GM12878 (cell line): ENCODE measurements around the gene ZFAND2A. TPM values are rescaled to one million over a fixed set of nuclear protein-coding genes. Genes with fewer than 3 reads are reported as not detected.
"Not testable (repeated sequence)": the region's sequence is repeated elsewhere in the genome, so short reads cannot be mapped to it uniquely, and the experiment has no call there.

ENCODE experiments used
- ATAC-seq: fragments of 200-7000 bp; cut with Tn5 transposase; 3 replicates; pipeline ENCODE4 v1.9.1; 2020; ENCODE audit warnings: mild to moderate bottlenecking, moderate library complexity
- BruUV-seq: library from RNA; stranded (reverse); fragments of 400-500 nt; replicated peaks from 2 replicates; lab custom pipeline; 2021; lab: Mats Ljungman, UMichigan
- CTCF ChIA-PET: fragments of 300-600 bp; sonication (Branson Sonifier 250); formaldehyde crosslinking; extraction: SDS; loops from one replicate; lab custom pipeline; 2021; ENCODE audit warnings: inconsistent platforms; lab: Yijun Ruan, JAX
- POLR2A ChIA-PET: fragments of 350-600 bp; formaldehyde crosslinking; extraction: SDS; loops from one replicate; lab custom pipeline; 2021; ENCODE audit warnings: inconsistent platforms; lab: Charles Lee
- RAD21 ChIA-PET: fragments of 300-600 bp; sonication (Branson Sonifier 250); formaldehyde crosslinking; loops from one replicate; lab custom pipeline; 2023; ENCODE audit warnings: antibody characterized with exemption; ENCODE audit not compliant: unreplicated experiment; lab: Charles Lee
- SMC1A ChIA-PET: fragments of 300-600 bp; sonication (Branson Sonifier 250); formaldehyde crosslinking; loops from one replicate; lab custom pipeline; 2023; ENCODE audit not compliant: unreplicated experiment, uncharacterized antibody; lab: Charles Lee
- DNase-seq: peaks from one replicate; pipeline ENCODE4 v3.0.0-alpha.2; 2011; ENCODE audit warnings: low read depth, low spot score
- FAIRE-seq: peaks from 3 replicates; lab custom pipeline; 2011; peaks lifted over from hg19 to GRCh38; lab: Jason Lieb, UNC
- H2AFZ ChIP-seq: 2 replicates; pipeline ENCODE4 v1.6.0; 2011; ENCODE audit warnings: low read depth, low read length, control low read depth; ENCODE audit not compliant: control insufficient read depth
- H3K27ac ChIP-seq: 2 replicates; pipeline ENCODE4 v1.5.1; 2011; ENCODE audit warnings: control low read depth; ENCODE audit not compliant: control insufficient read depth, insufficient read depth
- H3K27me3 ChIP-seq, 2 experiments: replicated peaks in 1 of 2; 2 replicates each; pipeline versions ENCODE4 v1.6.0 to v1.6.1; 2011; ENCODE audit warnings: low read length in 1 of 2; ENCODE audit not compliant: control insufficient read depth in 2 of 2, insufficient read depth in 2 of 2
- H3K36me3 ChIP-seq, 2 experiments: 2 replicates each; pipeline ENCODE4 v1.5.1; 2011; ENCODE audit warnings: low read length in 1 of 2; ENCODE audit not compliant: control insufficient read depth in 2 of 2, insufficient read depth in 2 of 2
- H3K4me1 ChIP-seq: 2 replicates; pipeline ENCODE4 v1.6.1; 2011; ENCODE audit warnings: mild to moderate bottlenecking, low read length, moderate library complexity, mixed read lengths; ENCODE audit not compliant: control insufficient read depth, insufficient read depth
- H3K4me2 ChIP-seq: 2 replicates; pipeline ENCODE4 v1.6.0; 2011; ENCODE audit warnings: control low read depth; ENCODE audit not compliant: control insufficient read depth, insufficient read depth
- H3K4me3 ChIP-seq: fragments of 200-600 bp; sonication (generic); 2 replicates; pipeline ENCODE4 v1.5.1; 2016
- H3K79me2 ChIP-seq: 2 replicates; pipeline ENCODE4 v1.6.0; 2011; ENCODE audit warnings: low read length; ENCODE audit not compliant: control insufficient read depth, insufficient read depth
- H3K9ac ChIP-seq: 2 replicates; pipeline ENCODE4 v1.8.0; 2011; ENCODE audit warnings: low read length, control low read depth, mixed read lengths; ENCODE audit not compliant: control insufficient read depth, insufficient read depth
- H3K9me3 ChIP-seq: replicated peaks from 3 replicates; pipeline ENCODE4 v1.5.1; 2011; ENCODE audit warnings: mild to moderate bottlenecking, low read length; ENCODE audit not compliant: control insufficient read depth, insufficient read depth
- H4K20me1 ChIP-seq: 2 replicates; pipeline ENCODE4 v1.6.0; 2011; ENCODE audit not compliant: control insufficient read depth, insufficient read depth
- CBX5 ChIP-seq: sonication (generic); IDR thresholded peaks from 2 replicates; pipeline ENCODE4 v1.6.1; 2016; ENCODE audit warnings: low read depth, moderate library complexity, mild to moderate bottlenecking, inconsistent platforms
- JUND ChIP-seq: IDR thresholded peaks from 2 replicates; pipeline ENCODE4 v1.6.1; 2012; ENCODE audit warnings: low read depth, mild to moderate bottlenecking, low read length, improper control_type of control experiment, moderate library complexity
- MTA3 ChIP-seq: IDR thresholded peaks from 2 replicates; pipeline ENCODE4 v1.6.1; 2012; ENCODE audit warnings: low read length, inconsistent platforms, borderline replicate concordance
- SPI1 ChIP-seq: IDR thresholded peaks from 2 replicates; pipeline ENCODE4 v1.6.1; 2011; ENCODE audit warnings: low read depth, mild to moderate bottlenecking, low read length, moderate library complexity, borderline replicate concordance; ENCODE audit not compliant: insufficient read depth
- YBX1 ChIP-seq: fragments of 450-650 bp; IDR thresholded peaks from 2 replicates; pipeline ENCODE4 v1.6.1; 2016; ENCODE audit warnings: antibody characterized with exemption
- WGBS: methylation state at CpG from one replicate; pipeline ENCODE4 v1.1.6; 2016; ENCODE audit warnings: low lambda C conversion rate; ENCODE audit not compliant: insufficient replicate concordance, insufficient coverage; ENCODE audit errors: missing lambda C conversion rate; 5-methylcytosine and 5-hydroxymethylcytosine counted together
- in situ Hi-C: fragments of 300-500 bp; cut with MboI; formaldehyde crosslinking; loops from 9 replicates; pipeline ENCODE4 v1.14.3; 2018; ENCODE audit warnings: mixed read lengths
- intact Hi-C: fragments of 100-400 bp; cut with micrococcal nuclease; formaldehyde crosslinking; loops from one replicate; pipeline ENCODE4 v1.14.2; 2022; ENCODE audit not compliant: unreplicated experiment
- polyA plus RNA-seq, 11 experiments: library from polyadenylated mRNA; depleted of rRNA in 4 of 11; unstranded in 6 of 11; stranded (reverse) in 5 of 11; fragments of >200 nt; fragmentation: Nextera tagmentation in 4 of 11; fragmentation: Illumina TruSeq in 1 of 11; extraction: Ambion mirVana in 4 of 11; extraction: Trizol in 1 of 11; gene quantifications; 1 replicate in 1 of 11; 2 replicates in 10 of 11; pipeline versions ENCODE4 v1.2.1 to v1.2.3, GENCODE V29; 2011 to 2016; ENCODE audit warnings: inconsistent platforms in 2 of 11, missing spikeins in 2 of 11, low read depth in 1 of 11
- total RNA-seq, 4 experiments: library from RNA; depleted of rRNA in 3 of 4; stranded (reverse); fragments of >200 nt in 3 of 4; fragmentation: Illumina TruSeq in 1 of 4; extraction: Trizol in 1 of 4; gene quantifications; 2 replicates each; pipeline versions ENCODE4 v1.2.1 to v1.2.3, GENCODE V29; 2013 to 2021

ZFAND2A gene
- total and polyA plus RNA-seq, 10 of the 15 experiments (the other 5 are each of a cell fraction or from before 2014, with no cell fraction given): 14.8 to 39.9 (median 20.8) TPM

GRCh38 chr7:1156782-1157535 lies 3.0 kb downstream of the ZFAND2A start (continued):
- TF ChIP-seq MTA3 (no peak), JUND (no peak), CBX5 (no peak), SPI1 (no peak), YBX1 (no peak)

GRCh38 chr7:1155818-1156781 lies 3.9 kb downstream of the ZFAND2A start:
- H3K9me3 ChIP-seq, H3K27me3 ChIP-seq, intact Hi-C loops, RAD21 ChIA-PET, H3K9ac ChIP-seq, H2AFZ ChIP-seq, FAIRE-seq, H3K4me3 ChIP-seq, DNase-seq, H3K27ac ChIP-seq, ATAC-seq, BruUV-seq, H4K20me1 ChIP-seq, H3K4me1 ChIP-seq, in situ Hi-C loops: not testable (repeated sequence)
- 96% methylated on average over 22 of the region's 33 CpGs for WGBS
- peaks cover 41% of the 10 kb centered on the region for H3K79me2 ChIP-seq
- POLR2A ChIA-PET: interaction anchor here (1.3 kb wide), 1 partner anchor 17 kb away, joined by 6 read pairs; no protein-coding TSS in a partner anchor
- H3K36me3 ChIP-seq: peaks cover 16 to 20% of the 10 kb centered on the region in 2 experiments
- CTCF ChIA-PET: interaction anchor here (1.2 to 6.5 kb wide), 3 partner anchors 17 to 163 kb away, joined by 4 to 32 read pairs (median 5); no protein-coding TSS in a partner anchor
- H3K4me2 ChIP-seq: 0 out of 2 replicates have a peak overlapping the region, but pooled peaks have one; percentile 31
- SMC1A ChIA-PET: interaction anchor here (1.1 kb wide), 1 partner anchor 18 kb away, joined by 5 read pairs; a partner anchor contains a TSS
